SU-DHL-6 (cell line): ENCODE measurements around the gene DBR1.

Experiments
- H2AFZ ChIP-seq: fragments of 200-600 bp; sonication (generic); 2 replicates; pipeline ENCODE4 v1.6.1; 2014; ENCODE audit warnings: low read depth, mild to moderate bottlenecking, moderate library complexity, mixed read lengths, antibody characterized with exemption, low read length; ENCODE audit not compliant: severe bottlenecking
- H3F3A ChIP-seq: fragments of 200-600 bp; shearing (Covaris generic); 2 replicates; pipeline ENCODE4 v1.6.0; 2016; ENCODE audit warnings: antibody characterized with exemption, mild to moderate bottlenecking; ENCODE audit not compliant: insufficient read depth
- H3K27ac ChIP-seq: fragments of 200-600 bp; sonication (generic); 2 replicates; pipeline ENCODE4 v1.5.1; 2016; ENCODE audit warnings: low read depth, mild to moderate bottlenecking, low read length, moderate library complexity, mixed read lengths
- H3K27me3 ChIP-seq: fragments of 200-600 bp; sonication (generic), shearing (Covaris generic); 2 replicates; pipeline ENCODE4 v1.6.0; 2014; ENCODE audit warnings: mild to moderate bottlenecking, low read length
- H3K36me3 ChIP-seq: fragments of 200-600 bp; sonication (generic); 2 replicates; pipeline ENCODE4 v1.6.1; 2014; ENCODE audit warnings: mild to moderate bottlenecking, low read length, mixed read lengths
- H3K4me2 ChIP-seq: fragments of 300-600, 200-600 bp; shearing (Covaris generic), sonication (generic); 2 replicates; pipeline ENCODE4 v1.6.0; 2014; ENCODE audit warnings: low read length, low read depth, mild to moderate bottlenecking; ENCODE audit not compliant: poor library complexity, severe bottlenecking
- H3K4me3 ChIP-seq: fragments of 200-600 bp; sonication (generic); 2 replicates; pipeline ENCODE4 v1.5.1; 2014; ENCODE audit warnings: antibody characterized with exemption, low read length, mild to moderate bottlenecking, mixed read lengths; ENCODE audit not compliant: insufficient read depth, poor library complexity, severe bottlenecking
- H3K79me2 ChIP-seq: fragments of 200-600 bp; sonication (generic); 2 replicates; pipeline ENCODE4 v1.6.1; 2014; ENCODE audit warnings: mild to moderate bottlenecking, low read length, moderate library complexity; ENCODE audit not compliant: insufficient read depth
- H3K9ac ChIP-seq: fragments of 200-600 bp; sonication (generic); 2 replicates; pipeline ENCODE4 v1.7.0; 2014; ENCODE audit warnings: mild to moderate bottlenecking, low read length
- H3K9me2 ChIP-seq: fragments of 200-600 bp; sonication (generic); replicated peaks from 2 replicates; pipeline ENCODE4 v1.6.1; 2014; ENCODE audit warnings: low read length; ENCODE audit not compliant: insufficient read depth
- H3K9me3 ChIP-seq: fragments of 200-600 bp; sonication (generic); 2 replicates; pipeline ENCODE4 v1.6.1; 2014; ENCODE audit warnings: low read length, mixed read lengths; ENCODE audit not compliant: insufficient read depth
- H4K20me1 ChIP-seq: fragments of 200-600 bp; sonication (generic); 2 replicates; pipeline ENCODE4 v1.6.1; 2014; ENCODE audit warnings: low read depth, mild to moderate bottlenecking, antibody characterized with exemption, low read length, moderate library complexity, mixed read lengths
- EZH2phosphoT487 ChIP-seq: fragments of 200-600 bp; sonication (generic), shearing (Covaris generic); conservative IDR thresholded peaks from 2 replicates; pipeline ENCODE4 v1.6.1; 2018; ENCODE audit warnings: mild to moderate bottlenecking, antibody characterized with exemption, low read length, moderate library complexity, mixed read lengths
- TF ChIP-seq, protein P1 (sequence below): fragments of 200-600 bp; sonication (generic); IDR thresholded peaks from one replicate; pipeline ENCODE4 v1.5.1; 2017; ENCODE audit warnings: antibody characterized with exemption, mild to moderate bottlenecking, low read length, moderate library complexity; ENCODE audit not compliant: insufficient read depth, poor library complexity, severe bottlenecking

The DBR1 gene

DNA sequence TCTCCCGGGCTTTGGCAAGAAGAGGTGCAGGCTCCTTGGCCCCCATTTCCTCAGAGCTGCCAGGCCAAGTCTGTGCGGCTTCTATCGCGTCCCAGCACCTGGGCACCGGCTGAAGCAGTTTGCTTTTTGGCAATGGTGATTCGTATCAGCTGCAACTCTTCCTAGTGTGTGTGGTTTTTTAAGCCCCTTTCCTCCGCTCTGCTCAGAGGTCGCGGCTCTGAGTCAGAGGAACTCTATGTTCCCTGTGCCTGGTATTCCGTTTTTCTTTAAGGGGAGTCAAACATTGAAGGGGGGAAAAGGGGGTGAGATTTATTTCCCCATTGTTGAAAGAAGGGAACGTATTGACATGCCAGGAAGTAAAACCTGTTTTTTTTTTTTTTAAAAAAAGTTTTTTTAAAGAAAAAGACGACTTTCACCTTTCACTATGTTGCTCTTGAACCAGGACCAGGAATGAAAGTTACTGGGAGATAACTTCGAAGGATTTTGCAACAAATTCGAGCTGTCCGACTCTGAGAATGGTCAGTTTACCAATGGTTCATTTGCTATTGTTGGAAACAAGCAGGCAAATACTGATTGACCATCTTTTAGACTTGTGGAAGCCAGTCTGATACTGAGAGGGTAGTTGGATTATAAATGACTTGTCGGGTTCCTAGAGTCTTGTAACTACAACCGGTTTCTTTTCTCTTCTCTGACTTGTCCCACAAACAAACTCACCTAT lies 13.5 kb upstream of the DBR1 start:
- Histone ChIP-seq H3F3A (peaks cover 5% of the 10 kb centered on the region; the same call in 1 of the 2 replicates), H3K9me2 (no peaks in the 10 kb centered on the region), H3K4me2 (peak overlapping the region; percentile 92), H3K79me2 (peaks cover 59% of the 10 kb centered on the region), H3K9ac (peak overlapping the region; percentile 92), H3K4me3 (peak overlapping the region; percentile 98), H3K27me3 (no peaks in the 10 kb centered on the region), H4K20me1 (peaks cover 9% of the 10 kb centered on the region), H3K9me3 (no peaks in the 10 kb centered on the region), H2AFZ (peak overlapping the region; percentile 99), H3K36me3 (0 out of 2 replicates have a peak, but pooled peaks cover 3% of the 10 kb centered on the region), H3K27ac (peak overlapping the region; percentile 74; the same call in 1 of the 2 replicates)
- TF ChIP-seq, protein P1, sequence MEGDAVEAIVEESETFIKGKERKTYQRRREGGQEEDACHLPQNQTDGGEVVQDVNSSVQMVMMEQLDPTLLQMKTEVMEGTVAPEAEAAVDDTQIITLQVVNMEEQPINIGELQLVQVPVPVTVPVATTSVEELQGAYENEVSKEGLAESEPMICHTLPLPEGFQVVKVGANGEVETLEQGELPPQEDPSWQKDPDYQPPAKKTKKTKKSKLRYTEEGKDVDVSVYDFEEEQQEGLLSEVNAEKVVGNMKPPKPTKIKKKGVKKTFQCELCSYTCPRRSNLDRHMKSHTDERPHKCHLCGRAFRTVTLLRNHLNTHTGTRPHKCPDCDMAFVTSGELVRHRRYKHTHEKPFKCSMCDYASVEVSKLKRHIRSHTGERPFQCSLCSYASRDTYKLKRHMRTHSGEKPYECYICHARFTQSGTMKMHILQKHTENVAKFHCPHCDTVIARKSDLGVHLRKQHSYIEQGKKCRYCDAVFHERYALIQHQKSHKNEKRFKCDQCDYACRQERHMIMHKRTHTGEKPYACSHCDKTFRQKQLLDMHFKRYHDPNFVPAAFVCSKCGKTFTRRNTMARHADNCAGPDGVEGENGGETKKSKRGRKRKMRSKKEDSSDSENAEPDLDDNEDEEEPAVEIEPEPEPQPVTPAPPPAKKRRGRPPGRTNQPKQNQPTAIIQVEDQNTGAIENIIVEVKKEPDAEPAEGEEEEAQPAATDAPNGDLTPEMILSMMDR = no peak
- no peak for TF ChIP-seq EZH2phosphoT487

- peaks cover 9% of the 10 kb centered on the region for H4K20me1 ChIP-seq
- H3K36me3 ChIP-seq = 0 out of 2 replicates have a peak, but pooled peaks cover 3% of the 10 kb centered on the region
- H3K27ac ChIP-seq = peak within 1 kb of the TSS; percentile 74
- peaks cover 5% of the 10 kb centered on the region; the same call in 1 of the 2 replicates for H3F3A ChIP-seq
- peak within 1 kb of the TSS; percentile 92 for H3K4me2 ChIP-seq
- H3K79me2 ChIP-seq = peaks cover 52% of the 10 kb centered on the region
- no peak for TF ChIP-seq EZH2phosphoT487
- TF ChIP-seq, protein P1 = no peak
- no peaks in the 10 kb centered on the region for H3K9me3 ChIP-seq
- no peaks in the 10 kb centered on the region for H3K27me3 ChIP-seq
- peak within 1 kb of the TSS; percentile 98 for H3K4me3 ChIP-seq
- H2AFZ ChIP-seq = peak within 1 kb of the TSS; percentile 99
- no peaks in the 10 kb centered on the region for H3K9me2 ChIP-seq
- peak within 1 kb of the TSS; percentile 92 for H3K9ac ChIP-seq
These were observed 12.7 kb upstream of the DBR1 start, which contains the start of gene ARMC8 for GRCh38 chr3:138187296-138188012. Gene ARMC8 (plus strand): TSS chr3:138187301. CDS start chr3:138187555, 254 bp downstream.

DNA sequence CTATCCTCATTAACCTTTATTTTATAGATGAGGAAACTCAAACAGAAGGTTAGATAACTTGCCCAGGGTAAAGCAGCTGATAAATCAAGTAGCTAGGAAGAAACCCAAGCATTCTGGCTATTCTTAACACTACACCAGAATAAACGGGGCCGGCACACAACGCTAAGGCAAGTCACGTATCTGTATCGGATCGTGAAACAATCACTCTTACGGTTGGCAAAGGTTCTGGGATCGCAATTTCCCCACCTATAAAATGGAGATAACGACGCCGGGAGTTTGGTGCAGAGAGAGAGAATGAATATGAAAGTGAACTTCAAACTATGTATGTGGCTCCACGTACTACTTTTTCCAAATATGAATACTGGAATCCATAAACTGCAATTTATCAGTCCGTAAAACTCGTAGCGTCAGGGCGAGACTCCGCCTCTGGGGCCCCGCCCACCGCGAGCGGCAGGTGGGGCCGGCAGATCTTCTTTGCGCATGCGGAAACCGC lies 12.1 kb upstream of the DBR1 start:
- H3K4me2 ChIP-seq = peak overlapping the region; percentile 92
- TF ChIP-seq EZH2phosphoT487 = no peak
- TF ChIP-seq, protein P1 = no peak
- no peaks in the 10 kb centered on the region for H3K9me2 ChIP-seq

More for the DNA sequence above, 12.1 kb upstream of the DBR1 start:
- H3F3A ChIP-seq = peaks cover 5% of the 10 kb centered on the region; the same call in 1 of the 2 replicates
- H2AFZ ChIP-seq = peak overlapping the region; percentile 99
- peak overlapping the region; percentile 98 for H3K4me3 ChIP-seq
- H4K20me1 ChIP-seq = peaks cover 9% of the 10 kb centered on the region
- no peaks in the 10 kb centered on the region for H3K9me3 ChIP-seq
- H3K36me3 ChIP-seq = 0 out of 2 replicates have a peak, but pooled peaks cover 2% of the 10 kb centered on the region
- H3K79me2 ChIP-seq = peaks cover 47% of the 10 kb centered on the region
- no peaks in the 10 kb centered on the region for H3K27me3 ChIP-seq
- H3K9ac ChIP-seq = peak overlapping the region; percentile 92
- H3K27ac ChIP-seq = peak overlapping the region; percentile 74
